Skeletal muscle tissue (tissue), 4 donors: Measurements from ENCODE around the gene ERCC2. TPM values are rescaled to one million over a fixed set of nuclear protein-coding genes. Genes with fewer than 3 reads are reported as not detected.
A peak's percentile ranks its signal among the peaks of the same experiment; 100 is the strongest.
"Not testable (repeated sequence)": the region's sequence is repeated elsewhere in the genome, so short reads cannot be mapped to it uniquely, and the experiment has no call there.

Experiments used
- H3K27ac ChIP-seq: one replicate; pipeline ENCODE4 v1.7.0; 2013; ENCODE audit warnings: mild to moderate bottlenecking, low read depth, low read length, inconsistent platforms
- H3K27me3 ChIP-seq, 3 donors: one replicate each; pipeline ENCODE4 v1.7.0; 2013; ENCODE audit warnings: low read length in 3 of 3; ENCODE audit not compliant: control insufficient read depth in 3 of 3, insufficient read depth in 3 of 3
- H3K36me3 ChIP-seq, 3 donors: one replicate each; pipeline ENCODE4 v1.7.0; 2013; ENCODE audit warnings: low read length in 3 of 3; ENCODE audit not compliant: control insufficient read depth in 3 of 3, insufficient read depth in 3 of 3
- H3K4me1 ChIP-seq, 3 donors: one replicate each; pipeline ENCODE4 v1.7.0; 2013; ENCODE audit warnings: low read length in 3 of 3, mild to moderate bottlenecking in 3 of 3; ENCODE audit not compliant: control insufficient read depth in 3 of 3, insufficient read depth in 3 of 3
- H3K4me3 ChIP-seq, 3 donors: one replicate each; pipeline ENCODE4 v1.7.0; 2013; ENCODE audit warnings: low read length in 3 of 3
- H3K9ac ChIP-seq, 3 donors: one replicate each; pipeline ENCODE4 v1.7.0; 2013; ENCODE audit warnings: low read length in 3 of 3, mild to moderate bottlenecking in 3 of 3, moderate library complexity in 2 of 3, low read depth in 1 of 3
- H3K9me3 ChIP-seq, 3 donors: one replicate each; pipeline ENCODE4 v1.7.0; 2013; ENCODE audit warnings: low read length in 3 of 3; ENCODE audit not compliant: control insufficient read depth in 3 of 3
- total RNA-seq: library from RNA; depleted of rRNA; stranded (reverse); fragments of >200 nt; gene quantifications from one replicate; pipeline ENCODE4 v1.2.3, GENCODE V29; 2014
- donor health status: Osteomylitis.

Gene ERCC2
- 7.3 TPM for total RNA-seq

DNA sequence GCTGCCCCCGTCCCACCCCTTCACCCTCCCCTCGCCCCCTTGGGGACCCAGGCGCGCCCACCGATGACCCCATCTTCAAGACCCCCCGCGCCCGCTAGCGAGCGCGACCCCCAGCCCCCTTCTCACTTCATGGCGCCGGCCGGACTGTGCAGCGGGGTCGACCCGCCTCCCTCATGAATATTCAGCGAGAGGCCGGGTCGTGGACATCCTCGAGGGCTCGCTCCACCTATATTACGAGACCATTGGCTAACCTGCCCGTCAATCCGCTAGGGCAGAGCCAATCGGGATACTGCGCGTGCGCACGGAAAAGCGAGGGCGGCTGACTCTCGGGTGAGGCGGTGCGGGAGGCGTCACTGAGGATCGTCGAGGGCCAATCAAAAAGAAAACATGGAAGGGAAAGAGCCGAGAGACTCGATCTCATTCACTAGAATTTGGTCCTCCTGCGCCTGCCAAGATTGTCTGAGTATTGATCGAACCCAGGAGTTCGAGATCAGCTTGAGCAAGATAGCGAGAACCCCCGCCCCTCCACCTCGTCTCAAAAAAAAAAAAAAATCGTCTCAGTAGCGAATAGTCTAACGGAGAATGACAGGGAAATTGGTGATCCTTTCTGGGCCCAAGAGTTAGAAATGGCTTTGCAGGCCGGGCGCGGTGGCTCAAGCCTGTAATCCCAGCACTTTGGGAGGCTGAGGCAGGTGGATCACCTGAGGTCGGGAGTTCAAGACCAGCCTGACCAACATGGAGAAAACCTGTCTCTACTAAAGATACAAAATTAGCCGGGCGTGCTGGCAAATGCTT, at the start of gene ERCC2:
Gene ERCC2 (minus strand): TSS at position 164 of the 795 bp plus-strand sequence. CDS start 33 bp downstream, at position 131.
- H3K9me3 ChIP-seq: no peaks in the 10 kb centered on the region
- H3K27me3 ChIP-seq: no peaks in the 10 kb centered on the region
- peaks cover 3 to 7% (median 4%) of the 10 kb centered on the region in 3 donors for H3K4me1 ChIP-seq
- H3K36me3 ChIP-seq: no peaks in the 10 kb centered on the region
- H3K9ac ChIP-seq: peak within 1 kb of the TSS; percentile 74 to 89 (median 86)
- peak within 1 kb of the TSS; percentile 70 for H3K27ac ChIP-seq
- peak within 1 kb of the TSS; percentile 82 to 84 (median 83) for H3K4me3 ChIP-seq

DNA sequence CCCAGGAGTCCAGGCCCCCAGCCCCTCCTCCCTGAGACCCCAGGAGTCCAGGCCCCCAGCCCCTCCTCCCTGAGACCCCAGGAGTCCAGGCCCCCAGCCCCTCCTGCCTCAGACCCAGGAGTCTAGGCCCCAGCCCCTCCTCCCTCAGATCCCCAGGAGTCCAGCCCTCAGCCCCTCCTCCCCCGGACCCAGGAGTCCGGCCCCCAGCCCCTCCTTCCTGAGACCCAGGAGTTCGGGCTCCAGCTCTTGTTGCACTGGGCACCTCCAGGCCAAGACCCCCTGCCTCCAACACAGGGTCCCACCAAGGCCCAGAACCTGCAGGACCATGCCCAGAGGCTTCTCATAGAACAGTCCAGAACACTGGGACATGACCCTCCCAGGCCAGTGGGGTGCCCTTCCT, 49.5 kb upstream of the ERCC2 start:
- Histone ChIP-seq H3K36me3 (peaks cover 18 to 27% (median 25%) of the 10 kb centered on the region in 3 donors), H3K9ac (no peak overlapping the region), H3K27ac (no peak overlapping the region), H3K27me3 (no peaks in the 10 kb centered on the region), H3K4me3 (no peak overlapping the region), H3K9me3 (no peaks in the 10 kb centered on the region), H3K4me1 (peaks cover 12 to 24% (median 16%) of the 10 kb centered on the region in 3 donors)

DNA sequence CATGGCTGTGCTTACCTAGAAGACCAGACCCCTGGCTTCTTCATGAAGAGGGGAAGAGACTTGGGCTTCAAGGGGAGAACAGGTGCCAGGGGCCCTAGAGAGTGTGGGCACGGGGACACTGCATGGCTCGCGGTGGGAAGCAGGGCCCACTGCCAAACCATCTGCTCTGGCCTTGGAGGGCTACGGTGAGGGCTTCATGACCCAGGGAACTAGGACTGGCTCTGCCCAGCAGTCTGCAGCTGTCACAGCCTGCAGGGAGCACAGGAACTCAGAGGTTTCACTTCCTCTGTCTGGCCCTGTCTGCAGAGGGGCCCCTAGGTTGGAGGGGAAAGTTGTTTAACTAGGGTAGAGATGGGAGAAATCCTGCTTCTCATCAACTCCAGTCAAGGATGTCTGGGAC, 49.0 kb upstream of the ERCC2 start:
- peaks cover 11 to 22% (median 12%) of the 10 kb centered on the region in 3 donors for H3K4me1 ChIP-seq
- H3K27ac ChIP-seq: no peak overlapping the region
- no peaks in the 10 kb centered on the region for H3K27me3 ChIP-seq
- peaks cover 22 to 31% (median 29%) of the 10 kb centered on the region in 3 donors for H3K36me3 ChIP-seq
- H3K4me3 ChIP-seq: no peak overlapping the region
- H3K9ac ChIP-seq: no peak overlapping the region
- no peaks in the 10 kb centered on the region for H3K9me3 ChIP-seq

DNA sequence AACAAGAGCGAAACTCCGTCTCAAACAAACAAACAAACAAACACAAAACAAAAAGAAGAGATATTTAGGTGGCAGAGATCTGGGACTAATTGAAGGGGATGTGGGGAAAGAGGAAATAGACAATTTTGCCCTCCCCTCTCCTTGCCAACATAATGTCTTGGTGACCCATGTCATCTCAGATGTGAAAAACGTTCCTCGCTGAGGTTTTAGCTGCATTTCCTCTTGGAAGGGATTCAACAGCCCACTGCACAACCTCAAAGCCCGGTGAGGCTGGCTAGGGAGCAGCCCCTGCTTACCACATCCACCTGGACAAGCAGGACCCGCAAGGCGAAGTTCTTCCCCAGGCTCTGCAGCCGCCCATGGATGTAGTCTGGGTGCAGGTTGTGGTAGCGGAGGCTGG, 48.4 kb upstream of the ERCC2 start:
- H3K27me3 ChIP-seq: no peaks in the 10 kb centered on the region
- peaks cover 25 to 36% (median 34%) of the 10 kb centered on the region in 3 donors for H3K36me3 ChIP-seq
- no peak overlapping the region for H3K4me3 ChIP-seq
- no peaks in the 10 kb centered on the region for H3K9me3 ChIP-seq
- no peak overlapping the region for H3K9ac ChIP-seq
- H3K4me1 ChIP-seq: peaks cover 6 to 16% (median 6%) of the 10 kb centered on the region in 3 donors
- no peak overlapping the region for H3K27ac ChIP-seq

DNA sequence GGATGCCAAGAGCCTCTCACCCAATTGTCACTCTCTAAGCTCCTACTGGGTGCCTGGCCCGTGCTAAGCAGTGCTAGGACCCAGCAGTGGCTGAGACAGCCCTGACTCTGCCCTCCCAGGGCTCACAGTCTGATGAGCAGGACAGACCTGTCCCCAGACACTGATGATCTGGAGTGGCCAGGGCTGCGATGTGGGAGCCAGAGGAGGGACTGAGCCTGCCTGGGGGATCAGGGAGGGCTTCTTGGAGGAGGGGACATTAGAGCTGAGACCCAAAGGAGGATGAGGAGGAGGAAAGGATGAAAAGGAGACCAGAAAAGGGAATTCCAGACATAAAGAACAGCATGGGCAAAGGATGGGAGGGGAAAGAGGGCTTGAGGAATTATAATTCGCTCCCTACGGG, 46.8 kb upstream of the ERCC2 start:
- Histone ChIP-seq H3K36me3 (peaks cover 36 to 44% (median 37%) of the 10 kb centered on the region in 3 donors), H3K9ac (no peak overlapping the region), H3K4me3 (no peak overlapping the region), H3K27ac (no peak overlapping the region), H3K9me3 (no peaks in the 10 kb centered on the region), H3K27me3 (no peaks in the 10 kb centered on the region), H3K4me1 (peaks cover 0 to 5% (median 0%) of the 10 kb centered on the region in 3 donors)

DNA sequence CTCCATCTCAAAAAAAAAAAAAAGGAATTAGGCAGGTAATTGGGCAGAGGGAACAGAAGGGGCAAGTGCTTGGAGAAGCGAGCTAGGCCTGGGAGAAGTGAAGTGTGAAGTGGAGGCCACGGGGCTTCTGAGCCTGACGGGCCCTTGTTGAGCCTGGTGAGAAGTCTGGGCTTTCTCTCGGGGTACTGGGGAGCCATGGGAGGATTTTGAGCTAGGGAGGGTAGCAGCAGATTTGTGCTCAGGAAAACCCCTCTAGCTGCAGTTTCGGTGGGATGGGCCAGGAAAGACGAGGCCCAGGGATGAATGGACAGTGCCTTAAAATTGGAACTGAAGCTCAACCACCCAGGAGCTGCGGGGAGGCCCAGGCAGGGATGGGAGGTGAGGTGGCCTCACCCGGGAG, 44.1 kb upstream of the ERCC2 start:
- H3K27ac ChIP-seq: no peak overlapping the region
- H3K36me3 ChIP-seq: peaks cover 27 to 35% (median 28%) of the 10 kb centered on the region in 3 donors
- H3K9ac ChIP-seq: no peak overlapping the region
- no peaks in the 10 kb centered on the region for H3K27me3 ChIP-seq
- no peaks in the 10 kb centered on the region for H3K9me3 ChIP-seq
- H3K4me1 ChIP-seq: no peaks in the 10 kb centered on the region
- H3K4me3 ChIP-seq: no peak overlapping the region

DNA sequence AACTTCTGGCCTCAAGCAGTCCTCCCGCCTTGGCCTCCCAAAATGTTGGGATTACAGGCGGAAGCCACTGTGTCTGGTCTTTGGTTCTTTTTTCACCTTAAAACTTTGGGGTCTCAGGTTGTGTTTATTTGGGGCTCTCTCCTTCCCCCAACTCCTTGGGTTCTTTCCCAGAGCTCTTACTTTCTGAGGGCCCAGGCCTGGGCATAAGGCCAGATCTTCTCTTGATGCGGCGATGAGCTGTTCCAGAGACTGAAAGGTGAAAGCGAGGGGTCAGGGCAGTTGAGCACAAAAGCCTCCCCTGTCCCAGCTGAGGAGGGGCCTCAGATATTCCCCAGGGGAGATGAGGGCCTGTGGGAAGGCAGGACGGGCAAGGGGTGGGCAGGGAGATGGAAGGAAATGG, 43.1 kb upstream of the ERCC2 start:
- Histone ChIP-seq H3K36me3 (peaks cover 24 to 33% (median 27%) of the 10 kb centered on the region in 3 donors), H3K4me3 (no peak overlapping the region), H3K9me3 (no peaks in the 10 kb centered on the region), H3K27me3 (no peaks in the 10 kb centered on the region), H3K27ac (no peak overlapping the region), H3K9ac (no peak overlapping the region), H3K4me1 (no peaks in the 10 kb centered on the region)

DNA sequence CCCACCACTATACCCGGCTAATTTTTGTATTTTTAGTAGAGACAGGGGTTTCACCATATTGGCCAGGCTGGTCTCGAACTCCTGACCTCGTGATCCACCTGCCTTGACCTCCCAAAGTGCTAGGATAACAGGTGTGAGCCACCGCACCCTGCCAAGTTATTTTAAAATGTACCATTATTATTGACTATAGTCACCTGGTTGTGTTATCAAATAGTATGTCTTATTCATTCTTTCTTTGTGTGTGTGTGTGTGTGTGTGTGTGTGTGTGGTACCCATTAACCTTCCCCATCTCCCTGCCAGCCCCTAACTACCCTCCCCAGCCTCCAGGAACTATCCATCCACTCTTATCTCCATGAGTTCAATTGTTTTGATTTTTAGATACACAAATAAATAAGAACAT, 40.0 kb upstream of the ERCC2 start:
- not testable (repeated sequence) for H3K9me3 ChIP-seq, H3K27ac ChIP-seq, H3K27me3 ChIP-seq, H3K4me3 ChIP-seq, H3K9ac ChIP-seq
- H3K36me3 ChIP-seq: peaks cover 18 to 22% (median 18%) of the 10 kb centered on the region in 3 donors
- H3K4me1 ChIP-seq: peaks cover 15 to 24% (median 21%) of the 10 kb centered on the region in 3 donors

DNA sequence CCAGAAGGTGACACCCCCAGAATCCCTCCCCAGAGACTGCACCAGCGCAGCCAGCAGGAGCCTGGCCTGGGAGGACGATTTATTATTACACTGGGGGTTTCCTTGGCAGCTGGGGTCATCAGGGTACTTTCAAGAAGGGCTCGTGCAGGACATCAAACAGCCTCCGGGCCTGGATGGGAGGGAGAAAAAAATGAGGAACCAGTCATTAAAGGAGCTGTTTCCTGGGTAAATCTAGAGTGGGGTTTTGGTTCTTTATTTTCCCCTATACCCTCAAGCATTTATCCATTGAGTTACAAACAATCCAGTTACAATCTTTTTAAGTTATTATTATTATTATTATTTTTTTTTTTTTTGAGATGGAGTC, 39.2 kb upstream of the ERCC2 start:
- Histone ChIP-seq H3K4me1 (peaks cover 22 to 32% (median 23%) of the 10 kb centered on the region in 3 donors), H3K27me3 (peaks cover 0 to 7% (median 2%) of the 10 kb centered on the region in 3 donors), H3K9me3 (no peaks in the 10 kb centered on the region), H3K27ac (no peak overlapping the region), H3K36me3 (peaks cover 15 to 20% (median 16%) of the 10 kb centered on the region in 3 donors), H3K4me3 (no peak overlapping the region), H3K9ac (no peak overlapping the region)

DNA sequence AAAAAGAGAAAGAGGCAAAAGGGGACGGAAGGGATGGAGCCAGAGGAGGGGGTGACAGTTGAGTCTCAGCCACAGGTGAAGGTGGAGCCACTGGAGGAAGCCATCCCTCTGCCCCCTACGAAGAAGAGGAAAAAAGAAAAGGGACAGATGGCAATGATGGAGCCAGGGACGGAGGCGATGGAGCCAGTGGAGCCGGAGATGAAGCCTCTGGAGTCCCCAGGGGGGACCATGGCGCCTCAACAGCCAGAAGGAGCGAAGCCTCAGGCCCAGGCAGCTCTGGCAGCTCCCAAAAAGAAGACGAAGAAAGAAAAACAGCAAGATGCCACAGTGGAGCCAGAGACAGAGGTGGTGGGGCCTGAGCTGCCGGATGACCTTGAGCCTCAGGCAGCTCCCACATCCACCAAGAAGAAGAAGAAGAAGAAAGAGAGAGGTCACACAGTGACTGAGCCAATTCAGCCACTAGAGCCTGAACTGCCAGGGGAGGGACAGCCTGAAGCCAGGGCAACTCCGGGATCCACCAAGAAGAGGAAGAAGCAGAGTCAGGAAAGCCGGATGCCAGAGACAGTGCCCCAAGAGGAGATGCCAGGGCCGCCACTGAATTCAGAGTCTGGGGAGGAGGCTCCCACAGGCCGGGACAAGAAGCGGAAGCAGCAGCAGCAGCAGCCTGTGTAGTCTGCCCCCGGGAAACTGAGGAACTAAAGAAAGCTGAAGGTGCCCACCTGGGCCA, 38.6 kb upstream of the ERCC2 start:
- H3K27me3 ChIP-seq: peaks cover 0 to 12% (median 5%) of the 10 kb centered on the region in 3 donors
- no peak overlapping the region for H3K4me3 ChIP-seq
- peaks cover 11 to 15% (median 12%) of the 10 kb centered on the region in 3 donors for H3K36me3 ChIP-seq
- no peak overlapping the region for H3K27ac ChIP-seq
- no peak overlapping the region for H3K9ac ChIP-seq
- H3K4me1 ChIP-seq: peaks cover 28 to 37% (median 29%) of the 10 kb centered on the region in 3 donors
- H3K9me3 ChIP-seq: no peaks in the 10 kb centered on the region
